Stomach (tissue), 9 donors: Measurements from ENCODE around the gene CKLF. TPM values are rescaled to one million over a fixed set of nuclear protein-coding genes. Genes with fewer than 3 reads are reported as not detected.
"Not testable (repeated sequence)": the region's sequence is repeated elsewhere in the genome, so short reads cannot be mapped to it uniquely, and the experiment has no call there.

Experiments used
- DNase-seq, 2 donors: peaks; one replicate each; pipeline versions ENCODE4 v3.0.0 to v3.0.0-alpha.2; 2013 to 2019
- H3K27ac ChIP-seq, 5 donors: fragments of 200-600 bp in 4 of 5; sonication (generic) in 4 of 5; one replicate each; pipeline ENCODE4 v1.5.1; 2013 to 2019; ENCODE audit warnings: mild to moderate bottlenecking in 1 of 5, moderate library complexity in 1 of 5
- H3K27me3 ChIP-seq, 3 donors: fragments of 200-600 bp; sonication (generic); one replicate each; pipeline ENCODE4 v1.5.1; 2017 to 2019; ENCODE audit warnings: mixed run types in 1 of 3
- H3K36me3 ChIP-seq, 4 donors: fragments of 200-600 bp; sonication (generic); 1 replicate in 3 of 4; 2 replicates in 1 of 4; pipeline ENCODE4 v1.5.1; 2016 to 2019
- H3K4me1 ChIP-seq, 4 donors: fragments of 200-600 bp; sonication (generic); one replicate each; pipeline ENCODE4 v1.5.1; 2016 to 2019
- H3K4me3 ChIP-seq, 4 donors: fragments of 200-600 bp; sonication (generic) in 3 of 4; one replicate each; pipeline ENCODE4 v1.5.1; 2016 to 2019; ENCODE audit warnings: mild to moderate bottlenecking in 1 of 4
- H3K9me3 ChIP-seq, 4 donors: fragments of 200-600 bp; sonication (generic); one replicate each; pipeline ENCODE4 v1.5.1; 2016 to 2019
- EP300 ChIP-seq: sonication (generic); formaldehyde crosslinking; IDR thresholded peaks from one replicate; pipeline ENCODE4 v1.6.1; 2017; ENCODE audit warnings: antibody characterized with exemption
- POLR2A ChIP-seq, 4 donors: fragments of 450-650 bp; IDR thresholded peaks; one replicate each; pipeline ENCODE4 v1.6.1; 2016; ENCODE audit warnings: antibody characterized with exemption in 4 of 4, control low read depth in 2 of 4, mild to moderate bottlenecking in 1 of 4, moderate library complexity in 1 of 4
- POLR2AphosphoS5 ChIP-seq, 3 donors: sonication (generic); formaldehyde crosslinking; IDR thresholded peaks; one replicate each; pipeline ENCODE4 v1.6.1; 2016; ENCODE audit warnings: antibody characterized with exemption in 3 of 3
- WGBS, 5 donors: extraction: QIAGEN DNeasy Blood & Tissue Kit in 3 of 5; methylation state at CpG; one replicate each; pipeline versions ENCODE4 v1.1.5 to v1.1.7; 2013 to 2018; 5-methylcytosine and 5-hydroxymethylcytosine counted together
- intact Hi-C: fragments of 100-400 bp; cut with DNase I; formaldehyde crosslinking; loops from one replicate; pipeline ENCODE4 v1.15.1; 2023; ENCODE audit warnings: low total_unique reads
- polyA plus RNA-seq, 3 donors: library from polyadenylated mRNA; stranded (reverse); fragments of 200-250 nt; gene quantifications; one replicate each; pipeline ENCODE4 v1.2.3, GENCODE V29; 2013
- total RNA-seq, 5 donors: library from RNA; depleted of rRNA; stranded (reverse); fragments of >200 nt; gene quantifications; one replicate each; pipeline versions ENCODE4 v1.1.0 to v1.2.3, GENCODE V29; 2014 to 2016
- TF ChIP-seq, protein P1 (sequence below), 7 experiments: fragments of 450-650 bp in 4 of 7; fragments of 200-600 bp in 3 of 7; sonication (generic) in 3 of 7; IDR thresholded peaks; one replicate each; pipeline ENCODE4 v1.5.1; 2016 to 2019; ENCODE audit warnings: antibody characterized with exemption in 7 of 7, control low read depth in 2 of 7, mild to moderate bottlenecking in 1 of 7
- donor health status: healthy with polysubstance abuse.
- donor health status: Bipolar disorder and iron deficiency.
- donor health status: healthy.

Gene CKLF
- total and polyA plus RNA-seq, 8 donors, result 4.1 to 35.7 (median 25.2) TPM; not detected in 1

- Histone ChIP-seq H3K4me1 (peaks cover 0 to 16% (median 0%) of the 10 kb centered on the region in 4 donors), H3K27ac (peak overlapping the region in 1 of 5 donors; percentile 14), H3K27me3 (no peaks in the 10 kb centered on the region), H3K36me3 (peaks cover 18 to 84% (median 60%) of the 10 kb centered on the region in 4 donors), H3K9me3 (no peaks in the 10 kb centered on the region), H3K4me3 (no peak overlapping the region)
- intact Hi-C loops, result no loop called here
- no peak for DNase-seq
- TF ChIP-seq EP300 (no peak), POLR2A (IDR thresholded peaks at IDR 0.05) (no peak), POLR2AphosphoS5 (IDR thresholded peaks at IDR 0.05) (no peak)
- TF ChIP-seq, protein P1, sequence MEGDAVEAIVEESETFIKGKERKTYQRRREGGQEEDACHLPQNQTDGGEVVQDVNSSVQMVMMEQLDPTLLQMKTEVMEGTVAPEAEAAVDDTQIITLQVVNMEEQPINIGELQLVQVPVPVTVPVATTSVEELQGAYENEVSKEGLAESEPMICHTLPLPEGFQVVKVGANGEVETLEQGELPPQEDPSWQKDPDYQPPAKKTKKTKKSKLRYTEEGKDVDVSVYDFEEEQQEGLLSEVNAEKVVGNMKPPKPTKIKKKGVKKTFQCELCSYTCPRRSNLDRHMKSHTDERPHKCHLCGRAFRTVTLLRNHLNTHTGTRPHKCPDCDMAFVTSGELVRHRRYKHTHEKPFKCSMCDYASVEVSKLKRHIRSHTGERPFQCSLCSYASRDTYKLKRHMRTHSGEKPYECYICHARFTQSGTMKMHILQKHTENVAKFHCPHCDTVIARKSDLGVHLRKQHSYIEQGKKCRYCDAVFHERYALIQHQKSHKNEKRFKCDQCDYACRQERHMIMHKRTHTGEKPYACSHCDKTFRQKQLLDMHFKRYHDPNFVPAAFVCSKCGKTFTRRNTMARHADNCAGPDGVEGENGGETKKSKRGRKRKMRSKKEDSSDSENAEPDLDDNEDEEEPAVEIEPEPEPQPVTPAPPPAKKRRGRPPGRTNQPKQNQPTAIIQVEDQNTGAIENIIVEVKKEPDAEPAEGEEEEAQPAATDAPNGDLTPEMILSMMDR (IDR thresholded peaks at IDR 0.05), result no peak
- WGBS, 5 donors, result 74 to 81% (median 79%) methylated on average over 1 of the region's 1 CpG
Measured at GRCh38 chr16:66562409-66562808, 10.0 kb downstream of the CKLF start.

- DNase-seq, result no peak
- Histone ChIP-seq H3K27me3 (no peaks in the 10 kb centered on the region), H3K36me3 (peaks cover 16 to 83% (median 56%) of the 10 kb centered on the region in 4 donors), H3K4me1 (peaks cover 0 to 16% (median 0%) of the 10 kb centered on the region in 4 donors), H3K9me3 (no peaks in the 10 kb centered on the region), H3K4me3 (no peak overlapping the region), H3K27ac (peak overlapping the region in 1 of 5 donors; percentile 14)
- no peak for TF ChIP-seq POLR2A (IDR thresholded peaks at IDR 0.05)
- no peak for TF ChIP-seq EP300
- TF ChIP-seq POLR2AphosphoS5 (IDR thresholded peaks at IDR 0.05), result no peak
- TF ChIP-seq, protein P1 (IDR thresholded peaks at IDR 0.05), result no peak
- intact Hi-C loops, result no loop called here
- WGBS, 5 donors, result 69 to 86% (median 77%) methylated on average over 2 of the region's 2 CpGs
Measured at GRCh38 chr16:66562986-66563385, 10.6 kb downstream of the CKLF start.

GRCh38 chr16:66563574-66564334 is 11.4 kb downstream of the CKLF start:
- 88 to 94% (median 93%) methylated on average over 2 of the region's 2 CpGs for WGBS, 5 donors
- intact Hi-C loops, result no loop called here
- TF ChIP-seq, protein P1 (IDR thresholded peaks at IDR 0.05), result no peak
- TF ChIP-seq POLR2AphosphoS5 (IDR thresholded peaks at IDR 0.05) (no peak), EP300 (no peak), POLR2A (IDR thresholded peaks at IDR 0.05) (no peak)
- Histone ChIP-seq H3K9me3 (no peaks in the 10 kb centered on the region), H3K27me3 (no peaks in the 10 kb centered on the region), H3K4me3 (no peak overlapping the region), H3K36me3 (peaks cover 15 to 75% (median 56%) of the 10 kb centered on the region in 4 donors), H3K27ac (no peak overlapping the region), H3K4me1 (peaks cover 0 to 16% (median 0%) of the 10 kb centered on the region in 4 donors)
- DNase-seq, result no peak

- Histone ChIP-seq H3K9me3 (no peaks in the 10 kb centered on the region), H3K4me3 (no peak within 1 kb of the TSS), H3K4me1 (peaks cover 0 to 21% (median 0%) of the 10 kb centered on the region in 4 donors), H3K27ac (no peak within 1 kb of the TSS), H3K27me3 (no peaks in the 10 kb centered on the region), H3K36me3 (peaks cover 15 to 55% (median 46%) of the 10 kb centered on the region in 4 donors)
- DNase-seq, result no peak
- intact Hi-C loops, result no loop called here
- 92 to 98% (median 95%) methylated on average over 46 to 54 of the region's 54 CpGs for WGBS, 5 donors
- TF ChIP-seq POLR2AphosphoS5 (IDR thresholded peaks at IDR 0.05) (no peak), POLR2A (IDR thresholded peaks at IDR 0.05) (no peak), EP300 (no peak)
- TF ChIP-seq, protein P1 (IDR thresholded peaks at IDR 0.05), result no peak
Measured at GRCh38 chr16:66566051-66566901, 13.9 kb downstream of the CKLF start, which contains the start of gene CMTM1. Gene CMTM1, plus strand, starts transcription at chr16:66566439. Its CDS starts 75 bp downstream, at chr16:66566514.

DNA sequence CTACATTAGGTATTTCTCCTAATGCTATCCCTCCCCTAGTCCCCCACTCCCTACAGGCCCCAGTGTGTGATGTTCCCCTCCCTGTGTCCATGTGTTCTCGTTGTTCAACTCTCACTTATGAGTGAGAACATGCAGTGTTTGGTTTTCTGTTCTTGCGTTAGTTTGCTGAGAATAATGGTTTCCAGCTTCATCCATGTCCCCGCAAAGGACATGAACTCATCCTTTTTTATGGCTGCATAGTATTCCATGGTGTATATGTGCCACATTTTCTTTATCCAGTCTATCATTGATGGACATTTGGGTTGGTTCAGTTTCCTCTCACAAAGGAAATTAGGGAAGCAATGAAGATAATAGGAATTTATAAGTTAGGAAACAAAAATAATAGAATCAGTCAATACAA is 14.9 kb downstream of the CKLF start:
- H3K27ac ChIP-seq, intact Hi-C loops, H3K9me3 ChIP-seq, H3K4me3 ChIP-seq, DNase-seq, H3K27me3 ChIP-seq: not testable (repeated sequence)
- WGBS, 5 donors, result 91 to 100% (median 94%) methylated on average over 3 of the region's 3 CpGs
- H3K4me1 ChIP-seq, result peaks cover 0 to 21% (median 0%) of the 10 kb centered on the region in 4 donors
- peaks cover 15 to 49% (median 38%) of the 10 kb centered on the region in 4 donors for H3K36me3 ChIP-seq
